OCI-LY7 (cell line): ENCODE data around the gene PDZK1.
"Not testable (repeated sequence)": the region's sequence is repeated elsewhere in the genome, so short reads cannot be mapped to it uniquely, and the experiment has no call there.

Experiments
- CTCF ChIP-seq: fragments of 200-600 bp; sonication (generic); conservative IDR thresholded peaks from 2 replicates; pipeline ENCODE4 v1.5.1; 2014; ENCODE audit warnings: mild to moderate bottlenecking, antibody characterized with exemption, low read length, moderate library complexity, mixed read lengths
- EZH2phosphoT487 ChIP-seq: fragments of 200-600 bp; sonication (generic); IDR thresholded peaks from 2 replicates; pipeline ENCODE4 v1.6.1; 2018; ENCODE audit warnings: low read depth, borderline replicate concordance, mild to moderate bottlenecking, mixed run types, antibody characterized with exemption, low read length, moderate library complexity, mixed read lengths

- TF ChIP-seq CTCF, EZH2phosphoT487: not testable (repeated sequence)
Measured at GRCh38 chr1:145665015-145665414, 42.2 kb downstream of the PDZK1 start.
